Choroid plexus epithelial cell (primary cell): ENCODE data around the gene GPR142.
A peak's percentile ranks its signal among the peaks of the same experiment; 100 is the strongest.

Experiments
- DNase-seq: peaks from one replicate; pipeline ENCODE4 v3.0.0-alpha.2; 2010; ENCODE audit warnings: low read depth
- H3K4me3 ChIP-seq: 2 replicates; pipeline ENCODE4 v1.5.1; 2011; ENCODE audit warnings: low read depth, mild to moderate bottlenecking, control low read depth, low read length, moderate library complexity
- TF ChIP-seq, protein P1 (sequence below): conservative IDR thresholded peaks from 2 replicates; pipeline ENCODE4 v1.5.1; 2011; ENCODE audit warnings: low read depth, mild to moderate bottlenecking, control low read depth, inconsistent platforms, low read length, moderate library complexity

GPR142 gene

DNA sequence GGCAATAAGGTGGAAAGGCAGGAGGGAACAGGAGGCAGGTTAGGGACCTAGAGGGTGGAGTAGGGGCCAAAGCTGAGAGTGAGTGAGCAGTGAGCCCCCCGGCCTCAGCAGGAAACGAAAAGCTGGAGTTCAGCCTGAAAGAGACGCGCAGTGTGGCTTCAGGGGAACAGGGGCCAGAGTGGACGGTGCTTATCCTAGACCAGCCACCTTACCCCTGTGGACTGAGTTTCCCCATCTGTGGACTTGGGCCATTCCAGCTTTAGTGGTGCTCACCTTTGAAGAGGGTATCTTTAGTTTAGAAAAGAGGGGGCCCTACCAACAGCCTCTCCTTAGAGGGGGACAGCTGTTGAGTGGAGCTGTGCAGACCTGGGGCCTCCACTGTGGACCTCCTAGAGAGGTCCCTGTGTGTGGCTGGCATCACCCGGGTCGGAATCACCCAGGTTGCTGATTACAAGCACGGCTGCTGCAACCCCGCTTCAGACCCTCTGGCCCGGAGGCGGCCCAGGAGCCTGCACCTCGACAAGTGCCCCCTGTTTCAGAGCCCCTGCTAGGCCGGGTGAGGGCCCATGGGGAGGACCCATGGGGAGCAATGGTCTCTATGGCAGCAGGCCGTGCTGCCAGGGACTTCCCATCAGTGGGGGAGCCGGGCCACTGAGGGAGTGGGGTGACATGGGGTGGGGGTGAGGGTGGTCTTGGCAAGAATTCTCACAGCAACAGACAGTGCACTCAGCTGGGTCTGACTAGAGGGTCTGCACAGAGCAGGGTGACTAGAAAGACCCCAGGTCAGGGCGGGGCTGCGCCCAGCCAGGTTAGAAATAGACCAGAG, 2.6 kb downstream of the GPR142 start:
- no peak for DNase-seq
- no peak overlapping the region for H3K4me3 ChIP-seq
- TF ChIP-seq, protein P1, sequence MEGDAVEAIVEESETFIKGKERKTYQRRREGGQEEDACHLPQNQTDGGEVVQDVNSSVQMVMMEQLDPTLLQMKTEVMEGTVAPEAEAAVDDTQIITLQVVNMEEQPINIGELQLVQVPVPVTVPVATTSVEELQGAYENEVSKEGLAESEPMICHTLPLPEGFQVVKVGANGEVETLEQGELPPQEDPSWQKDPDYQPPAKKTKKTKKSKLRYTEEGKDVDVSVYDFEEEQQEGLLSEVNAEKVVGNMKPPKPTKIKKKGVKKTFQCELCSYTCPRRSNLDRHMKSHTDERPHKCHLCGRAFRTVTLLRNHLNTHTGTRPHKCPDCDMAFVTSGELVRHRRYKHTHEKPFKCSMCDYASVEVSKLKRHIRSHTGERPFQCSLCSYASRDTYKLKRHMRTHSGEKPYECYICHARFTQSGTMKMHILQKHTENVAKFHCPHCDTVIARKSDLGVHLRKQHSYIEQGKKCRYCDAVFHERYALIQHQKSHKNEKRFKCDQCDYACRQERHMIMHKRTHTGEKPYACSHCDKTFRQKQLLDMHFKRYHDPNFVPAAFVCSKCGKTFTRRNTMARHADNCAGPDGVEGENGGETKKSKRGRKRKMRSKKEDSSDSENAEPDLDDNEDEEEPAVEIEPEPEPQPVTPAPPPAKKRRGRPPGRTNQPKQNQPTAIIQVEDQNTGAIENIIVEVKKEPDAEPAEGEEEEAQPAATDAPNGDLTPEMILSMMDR: no peak

DNA sequence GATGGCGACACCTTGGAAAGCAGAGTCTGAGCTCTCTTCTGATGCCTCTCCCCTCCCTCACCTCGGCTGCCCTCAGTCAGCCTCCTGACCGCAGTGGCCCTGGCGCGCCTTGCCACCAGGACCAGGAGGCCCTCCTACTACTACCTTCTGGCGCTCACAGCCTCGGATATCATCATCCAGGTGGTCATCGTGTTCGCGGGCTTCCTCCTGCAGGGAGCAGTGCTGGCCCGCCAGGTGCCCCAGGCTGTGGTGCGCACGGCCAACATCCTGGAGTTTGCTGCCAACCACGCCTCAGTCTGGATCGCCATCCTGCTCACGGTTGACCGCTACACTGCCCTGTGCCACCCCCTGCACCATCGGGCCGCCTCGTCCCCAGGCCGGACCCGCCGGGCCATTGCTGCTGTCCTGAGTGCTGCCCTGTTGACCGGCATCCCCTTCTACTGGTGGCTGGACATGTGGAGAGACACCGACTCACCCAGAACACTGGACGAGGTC, 4.4 kb downstream of the GPR142 start:
- H3K4me3 ChIP-seq: no peak overlapping the region
- DNase-seq: no peak
- TF ChIP-seq, protein P1: no peak

DNA sequence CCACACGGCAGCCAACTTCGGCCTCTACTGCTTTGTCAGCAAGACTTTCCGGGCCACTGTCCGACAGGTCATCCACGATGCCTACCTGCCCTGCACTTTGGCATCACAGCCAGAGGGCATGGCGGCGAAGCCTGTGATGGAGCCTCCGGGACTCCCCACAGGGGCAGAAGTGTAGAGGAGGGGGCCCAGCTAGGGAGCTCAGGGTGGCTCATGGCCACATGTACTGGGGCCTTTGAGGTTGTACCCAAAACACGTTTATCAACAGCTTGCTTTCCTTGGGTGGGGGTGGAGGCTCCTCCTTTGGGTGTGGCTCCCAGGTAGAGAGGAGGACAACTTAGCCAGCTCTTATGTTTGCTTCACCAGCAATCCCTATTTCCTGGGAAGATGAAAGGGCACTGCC, 5.1 kb downstream of the GPR142 start:
- TF ChIP-seq, protein P1: no peak
- DNase-seq: no peak
- H3K4me3 ChIP-seq: no peak overlapping the region

DNA sequence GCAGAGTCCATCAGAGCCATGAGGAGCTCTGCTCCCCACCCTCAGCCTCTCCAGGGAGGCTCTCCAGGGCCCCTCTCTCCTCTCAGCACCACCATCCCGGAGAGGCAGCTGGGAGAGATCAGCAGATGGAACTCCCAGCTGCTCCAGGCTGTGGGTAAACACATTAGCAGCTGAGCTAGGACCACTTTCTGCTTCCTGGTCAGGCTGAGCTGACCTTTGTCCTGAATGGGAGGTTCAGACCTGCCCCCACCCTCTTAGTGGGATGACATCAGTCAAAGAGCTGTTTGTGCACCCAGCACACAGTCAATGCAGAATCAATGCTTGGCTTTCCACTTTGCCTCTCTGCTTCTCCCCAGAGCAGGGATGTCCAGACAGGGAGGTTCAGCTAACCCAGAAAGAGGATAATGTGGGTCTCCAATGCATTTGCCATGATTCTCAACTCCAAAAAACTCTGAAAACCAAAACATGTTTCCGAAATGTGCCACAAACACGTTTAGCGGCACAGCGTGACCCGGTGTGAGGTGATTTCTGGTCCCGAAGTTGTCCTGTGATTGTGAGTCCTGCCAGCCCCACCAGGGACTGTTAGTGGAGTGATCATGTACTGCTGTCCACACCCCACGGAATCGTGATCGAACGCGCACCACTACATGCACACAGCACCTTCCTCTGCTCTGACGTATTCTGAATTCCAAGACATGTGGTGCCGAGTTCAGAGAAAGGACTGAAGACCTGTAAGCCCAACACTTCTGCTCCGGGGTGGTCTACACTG, 6.7 kb downstream of the GPR142 start:
- TF ChIP-seq, protein P1: no peak
- DNase-seq: no peak
- no peak overlapping the region for H3K4me3 ChIP-seq

DNA sequence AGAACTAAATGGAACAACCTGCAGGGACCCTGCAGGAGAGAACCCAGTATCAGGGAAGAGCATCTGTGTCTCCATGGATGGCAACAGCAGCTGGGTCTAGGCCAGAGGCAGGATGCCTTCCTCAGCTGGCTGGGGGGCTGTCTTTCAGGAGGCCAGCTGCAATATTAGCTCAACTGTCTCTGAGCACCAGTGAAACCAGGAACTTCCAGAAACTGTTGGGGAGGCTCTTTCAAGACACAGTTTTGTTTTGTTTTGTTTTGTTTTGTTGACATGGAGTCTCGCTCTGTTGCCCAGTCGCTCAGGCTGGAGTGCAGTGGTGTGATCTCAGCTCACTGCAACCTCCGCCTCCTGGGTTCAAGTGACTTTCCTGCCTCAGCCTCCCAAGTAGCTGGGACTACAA, 7.6 kb downstream of the GPR142 start:
- DNase-seq: no peak
- TF ChIP-seq, protein P1: no peak

DNA sequence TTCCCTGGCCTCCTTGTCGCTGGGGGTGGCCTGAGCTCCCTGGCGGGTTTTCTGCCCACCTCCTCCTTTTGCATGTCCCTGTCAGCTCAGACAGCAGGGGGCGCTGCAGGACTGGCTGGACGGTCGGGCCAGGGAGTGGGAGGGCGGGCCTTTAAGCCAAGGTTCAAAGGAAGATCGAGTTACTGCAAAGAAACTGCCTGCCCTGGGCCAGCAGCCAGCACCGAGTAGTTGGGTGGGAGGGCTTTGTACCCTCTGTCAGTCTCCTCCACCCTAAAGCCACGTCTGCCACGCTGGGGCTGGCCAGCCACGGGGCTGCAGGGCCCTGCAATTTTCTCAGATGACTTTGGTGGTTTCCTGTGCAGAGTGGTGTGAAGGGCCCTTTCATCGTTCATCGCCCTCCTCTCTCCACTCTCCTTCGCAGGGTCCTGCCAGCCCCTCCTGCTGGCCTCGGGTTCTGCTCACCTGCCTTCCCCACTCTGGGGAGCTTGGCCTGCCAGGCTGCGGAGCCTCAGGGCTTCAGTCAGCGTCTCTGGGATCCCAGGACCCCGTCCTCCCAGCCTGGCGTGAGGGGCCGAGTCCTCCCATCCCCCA, 12.3 kb downstream of the GPR142 start:
- DNase-seq: peak; percentile 84
- TF ChIP-seq, protein P1: peak; percentile 89
- no peak overlapping the region for H3K4me3 ChIP-seq

More for the DNA sequence above, 7.6 kb downstream of the GPR142 start:
- no peak overlapping the region for H3K4me3 ChIP-seq
